Ishikawa (cell line): ENCODE measurements around the gene PPP1R13L.

Experiments
- CEBPB ChIP-seq: IDR thresholded peaks from 2 replicates; pipeline ENCODE4 v1.6.1; 2012
- CREB1 ChIP-seq: IDR thresholded peaks from 2 replicates; pipeline ENCODE4 v1.6.1; 2012; ENCODE audit warnings: low read depth
- EGR1 ChIP-seq: IDR thresholded peaks from 2 replicates; pipeline ENCODE4 v1.6.1; 2012
- EP300 ChIP-seq: IDR thresholded peaks from 2 replicates; pipeline ENCODE4 v1.6.1; 2012; ENCODE audit warnings: borderline replicate concordance
- FOXM1 ChIP-seq: IDR thresholded peaks from 2 replicates; pipeline ENCODE4 v1.6.1; 2012; ENCODE audit warnings: low read depth, borderline replicate concordance
- MAX ChIP-seq: IDR thresholded peaks from 2 replicates; pipeline ENCODE4 v1.6.1; 2012
- NFIC ChIP-seq: IDR thresholded peaks from 2 replicates; pipeline ENCODE4 v1.6.1; 2012
- RAD21 ChIP-seq: IDR thresholded peaks from 2 replicates; pipeline ENCODE4 v1.6.1; 2012; ENCODE audit warnings: low read depth
- REST ChIP-seq: IDR thresholded peaks from 2 replicates; pipeline ENCODE4 v1.6.1; 2012; ENCODE audit warnings: low read depth, mild to moderate bottlenecking
- TAF1 ChIP-seq: IDR thresholded peaks from 2 replicates; pipeline ENCODE4 v1.6.1; 2012; ENCODE audit warnings: low read depth, mild to moderate bottlenecking
- TCF12 ChIP-seq: IDR thresholded peaks from 2 replicates; pipeline ENCODE4 v1.6.1; 2012; ENCODE audit warnings: low read depth
- TEAD4 ChIP-seq: IDR thresholded peaks from 2 replicates; pipeline ENCODE4 v1.6.1; 2012
- USF1 ChIP-seq: IDR thresholded peaks from 2 replicates; pipeline ENCODE4 v1.6.1; 2012
- YY1 ChIP-seq: IDR thresholded peaks from 2 replicates; pipeline ENCODE4 v1.6.1; 2012; ENCODE audit warnings: low read depth
- ZBTB7A ChIP-seq: IDR thresholded peaks from 2 replicates; pipeline ENCODE4 v1.6.1; 2012; ENCODE audit warnings: low read depth

PPP1R13L gene

GRCh38 chr19:45382426-45382825 lies 22.4 kb downstream of the PPP1R13L start:
- TF ChIP-seq USF1 (no peak), MAX (no peak), CEBPB (no peak), EGR1 (no peak), YY1 (no peak), EP300 (no peak), FOXM1 (no peak), TEAD4 (no peak), TCF12 (no peak), CREB1 (no peak), ZBTB7A (no peak), RAD21 (no peak), REST (no peak), NFIC (no peak), TAF1 (no peak)

- TF ChIP-seq EGR1, result no peak
- no peak for TF ChIP-seq ZBTB7A
- TF ChIP-seq NFIC, result no peak
- TF ChIP-seq TCF12, result no peak
- TF ChIP-seq TAF1, result no peak
- TF ChIP-seq REST, result no peak
- TF ChIP-seq TEAD4, result no peak
- no peak for TF ChIP-seq MAX
- no peak for TF ChIP-seq FOXM1
- no peak for TF ChIP-seq CREB1
- TF ChIP-seq EP300, result no peak
- no peak for TF ChIP-seq RAD21
- no peak for TF ChIP-seq USF1
Measured at GRCh38 chr19:45380107-45380506, 24.8 kb downstream of the PPP1R13L start.

GRCh38 chr19:45376045-45376724 lies 28.7 kb downstream of the PPP1R13L start:
- TF ChIP-seq FOXM1, result no peak
- no peak for TF ChIP-seq REST
- no peak for TF ChIP-seq CREB1
- peak; percentile 68; the same call in 1 of the 2 replicates for TF ChIP-seq YY1
- no peak for TF ChIP-seq RAD21
- TF ChIP-seq TAF1, result no peak
- TF ChIP-seq CEBPB, result 0 out of 2 replicates have a peak, but pooled peaks have one; percentile 15
- peak; percentile 82 for TF ChIP-seq TCF12
- no peak for TF ChIP-seq EGR1
- TF ChIP-seq TEAD4, result peak; percentile 100
- TF ChIP-seq MAX, result peak; percentile 65; the same call in 1 of the 2 replicates
- no peak for TF ChIP-seq ZBTB7A
- TF ChIP-seq USF1, result peak; percentile 90
- peak; percentile 98 for TF ChIP-seq NFIC
- peak; percentile 62; the same call in 1 of the 2 replicates for TF ChIP-seq EP300
